GM19397 (cell line): ENCODE data around the gene SYNGR4.
A peak's percentile ranks its signal among the peaks of the same experiment; 100 is the strongest.
"Not testable (repeated sequence)": the region's sequence is repeated elsewhere in the genome, so short reads cannot be mapped to it uniquely, and the experiment has no call there.

ENCODE experiments used
- ATAC-seq: cut with Tn5 transposase; IDR thresholded peaks from one replicate; pipeline ENCODE4 v1.9.1; 2021; ENCODE audit warnings: mild to moderate bottlenecking, moderate library complexity; ENCODE audit not compliant: unreplicated experiment

The SYNGR4 gene, protein sequence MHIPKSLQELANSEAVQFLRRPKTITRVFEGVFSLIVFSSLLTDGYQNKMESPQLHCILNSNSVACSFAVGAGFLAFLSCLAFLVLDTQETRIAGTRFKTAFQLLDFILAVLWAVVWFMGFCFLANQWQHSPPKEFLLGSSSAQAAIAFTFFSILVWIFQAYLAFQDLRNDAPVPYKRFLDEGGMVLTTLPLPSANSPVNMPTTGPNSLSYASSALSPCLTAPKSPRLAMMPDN

DNA sequence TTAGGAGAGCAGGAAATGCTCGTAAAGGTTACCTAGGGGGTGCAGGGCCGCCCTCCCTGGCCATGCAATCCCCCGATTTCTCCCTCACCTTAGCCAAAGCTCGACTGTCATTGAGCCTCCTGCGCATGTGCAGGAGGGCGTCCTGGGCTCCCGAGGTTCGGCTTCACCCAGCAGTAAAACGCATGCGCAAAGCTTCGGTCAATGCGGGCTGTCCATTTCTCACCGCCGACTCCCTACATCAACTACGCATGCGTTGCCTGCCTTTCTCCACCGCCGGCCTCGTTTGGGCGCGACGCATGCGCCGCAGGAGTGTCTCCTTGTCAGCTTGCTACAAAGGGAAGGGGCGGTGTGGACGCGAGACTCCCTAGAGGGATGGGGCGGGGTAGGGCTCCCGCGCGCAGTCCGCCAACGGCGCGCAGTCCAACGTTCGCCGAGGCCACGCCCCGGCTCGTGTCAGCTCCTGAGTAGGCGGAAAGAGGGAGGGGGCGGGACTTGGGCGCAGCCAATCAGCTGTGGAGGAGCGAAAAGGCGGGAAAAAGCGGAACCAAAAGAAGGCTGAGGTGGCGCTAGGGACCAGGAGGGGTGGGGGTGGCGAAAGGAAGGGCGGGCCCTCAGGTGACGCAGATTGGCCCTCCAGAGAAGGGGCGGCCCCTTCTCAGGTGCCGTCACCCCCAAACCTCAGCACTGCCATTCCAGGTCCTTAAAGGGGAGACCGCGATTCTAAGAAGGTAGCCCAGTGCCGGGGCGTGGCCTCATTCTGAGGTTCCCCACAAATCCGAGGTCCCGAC, at the start of gene SYNGR4, which contains the start of gene TMEM143:
SYNGR4 (plus strand) TSS at position 558 of the 788 bp plus-strand sequence. CDS start 1,476 bp downstream, outside the sequence.
TMEM143 (minus strand) TSS at position 131 of the 788 bp plus-strand sequence; CDS start at position 111, 20 bp downstream.
- peak; percentile 84 for ATAC-seq

DNA sequence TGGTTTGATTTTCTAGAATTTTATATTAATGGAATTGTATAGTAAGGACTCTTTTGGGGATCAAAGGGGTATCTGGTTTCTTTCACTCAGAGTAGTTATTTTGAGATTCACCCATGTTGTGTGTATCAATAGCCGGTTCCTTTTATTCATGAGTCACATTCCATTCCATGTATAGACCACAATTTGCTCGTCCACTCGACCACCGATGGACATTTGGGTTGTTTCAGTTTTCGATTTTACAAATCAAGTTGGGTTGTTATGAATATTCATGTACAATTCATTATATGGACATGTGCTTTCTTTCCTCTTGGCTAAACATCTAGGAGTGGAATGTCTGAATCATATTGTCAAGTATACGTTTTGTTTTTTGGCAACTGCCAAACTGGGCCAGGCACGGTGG, 48.5 kb upstream of the SYNGR4 start:
- no peak for ATAC-seq

DNA sequence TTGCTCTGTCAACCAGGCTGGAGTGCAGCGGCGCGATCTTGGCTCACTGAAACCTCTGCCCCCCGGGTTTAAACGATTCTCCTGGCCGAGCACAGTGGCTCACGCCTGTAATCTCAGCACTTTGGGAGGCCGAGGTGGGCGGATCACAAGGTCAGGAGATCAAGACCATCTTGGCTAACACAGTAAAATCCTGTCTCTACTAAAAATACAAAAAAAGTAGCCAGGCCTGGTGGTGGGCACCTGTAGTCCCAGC, 46.5 kb upstream of the SYNGR4 start:
- not testable (repeated sequence) for ATAC-seq

DNA sequence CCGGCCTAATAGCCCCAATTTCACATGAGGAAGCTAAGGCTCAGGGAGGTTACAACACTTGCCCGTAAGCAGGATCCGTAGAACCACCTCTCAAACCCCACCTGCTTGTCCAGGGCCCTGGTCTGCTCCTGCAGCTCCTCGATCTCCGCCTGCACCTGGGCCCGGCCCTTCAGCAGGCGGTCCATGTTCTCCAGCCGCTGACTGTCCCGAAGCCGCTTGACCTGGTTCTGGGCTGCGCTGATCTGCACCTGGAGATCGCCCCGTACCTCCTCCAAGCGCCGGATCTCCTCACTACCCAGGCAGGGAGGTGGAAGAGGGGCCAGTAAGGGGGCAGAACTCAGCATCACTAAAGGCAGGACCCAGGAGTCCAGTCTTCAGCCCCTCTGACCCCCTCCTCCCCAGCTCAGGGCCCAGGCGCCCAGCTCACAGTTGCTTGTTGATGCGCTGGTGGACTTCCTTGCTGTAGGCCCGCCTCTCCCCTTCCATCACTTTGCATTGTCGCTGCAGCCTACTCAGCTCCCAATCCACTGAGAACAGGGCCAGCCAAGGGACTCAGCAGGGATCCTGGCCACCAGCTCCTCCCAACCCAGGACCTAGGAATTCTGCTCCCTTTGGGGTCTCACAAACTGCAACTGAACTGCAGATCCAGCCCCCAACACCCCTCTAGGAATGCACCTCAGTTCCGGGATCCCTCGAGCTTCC, 45.7 kb upstream of the SYNGR4 start:
- ATAC-seq, result no peak

DNA sequence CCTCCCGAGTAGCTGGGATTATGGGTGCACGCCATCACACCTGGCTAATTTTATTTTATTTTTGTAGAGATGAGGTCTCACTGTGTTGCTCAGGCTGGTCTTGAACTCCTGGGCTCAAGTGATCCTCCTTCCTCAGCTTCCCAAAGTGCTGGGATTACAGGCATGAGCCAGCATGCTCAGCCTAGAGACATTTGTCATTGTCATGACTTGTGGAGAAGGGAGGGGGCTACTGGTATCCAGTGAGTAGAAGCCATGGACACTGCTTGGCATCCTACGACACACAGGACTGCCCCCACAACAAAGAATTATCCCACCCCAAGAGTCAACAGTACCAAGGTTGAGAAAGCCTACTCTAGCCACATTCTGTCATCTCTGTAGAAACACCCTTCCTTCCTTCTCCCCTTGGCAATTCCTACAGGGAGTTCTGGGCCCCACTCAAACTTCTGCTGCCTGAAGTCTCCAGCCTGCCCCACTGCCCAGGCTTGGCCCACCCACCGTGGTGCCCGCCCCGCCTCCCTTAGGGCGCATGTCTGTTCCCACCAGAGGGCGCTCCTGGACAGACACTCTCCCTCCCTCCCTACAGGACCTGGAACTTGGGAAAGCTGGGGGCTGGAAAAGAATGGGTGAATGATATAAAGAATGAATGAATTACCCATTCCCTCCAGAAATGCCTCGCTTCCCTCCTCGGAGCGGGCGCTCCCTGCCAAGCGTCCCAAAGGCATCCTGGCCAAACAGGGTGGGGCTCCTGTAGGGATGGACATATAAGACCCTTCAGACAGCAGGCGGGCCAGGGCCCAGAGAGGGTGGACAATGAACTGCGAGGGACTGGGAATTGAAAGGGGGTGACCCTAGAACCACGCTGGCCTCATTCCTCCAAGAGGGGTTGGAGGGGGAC, 44.3 kb upstream of the SYNGR4 start:
- no peak for ATAC-seq

DNA sequence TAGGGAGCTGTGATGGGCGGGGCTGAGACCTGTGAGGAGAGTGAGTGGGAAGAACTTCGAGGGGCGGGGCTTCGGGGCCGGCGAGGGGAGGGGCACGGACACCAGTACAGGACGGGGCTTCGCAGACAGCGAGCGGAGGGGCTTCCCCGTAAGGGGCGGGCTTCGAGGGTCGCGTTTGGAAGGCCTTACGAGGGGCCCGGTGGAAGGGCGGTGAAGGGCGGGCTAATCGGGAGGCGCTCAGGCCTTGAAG, 42.9 kb upstream of the SYNGR4 start:
- ATAC-seq, result peak; percentile 53

DNA sequence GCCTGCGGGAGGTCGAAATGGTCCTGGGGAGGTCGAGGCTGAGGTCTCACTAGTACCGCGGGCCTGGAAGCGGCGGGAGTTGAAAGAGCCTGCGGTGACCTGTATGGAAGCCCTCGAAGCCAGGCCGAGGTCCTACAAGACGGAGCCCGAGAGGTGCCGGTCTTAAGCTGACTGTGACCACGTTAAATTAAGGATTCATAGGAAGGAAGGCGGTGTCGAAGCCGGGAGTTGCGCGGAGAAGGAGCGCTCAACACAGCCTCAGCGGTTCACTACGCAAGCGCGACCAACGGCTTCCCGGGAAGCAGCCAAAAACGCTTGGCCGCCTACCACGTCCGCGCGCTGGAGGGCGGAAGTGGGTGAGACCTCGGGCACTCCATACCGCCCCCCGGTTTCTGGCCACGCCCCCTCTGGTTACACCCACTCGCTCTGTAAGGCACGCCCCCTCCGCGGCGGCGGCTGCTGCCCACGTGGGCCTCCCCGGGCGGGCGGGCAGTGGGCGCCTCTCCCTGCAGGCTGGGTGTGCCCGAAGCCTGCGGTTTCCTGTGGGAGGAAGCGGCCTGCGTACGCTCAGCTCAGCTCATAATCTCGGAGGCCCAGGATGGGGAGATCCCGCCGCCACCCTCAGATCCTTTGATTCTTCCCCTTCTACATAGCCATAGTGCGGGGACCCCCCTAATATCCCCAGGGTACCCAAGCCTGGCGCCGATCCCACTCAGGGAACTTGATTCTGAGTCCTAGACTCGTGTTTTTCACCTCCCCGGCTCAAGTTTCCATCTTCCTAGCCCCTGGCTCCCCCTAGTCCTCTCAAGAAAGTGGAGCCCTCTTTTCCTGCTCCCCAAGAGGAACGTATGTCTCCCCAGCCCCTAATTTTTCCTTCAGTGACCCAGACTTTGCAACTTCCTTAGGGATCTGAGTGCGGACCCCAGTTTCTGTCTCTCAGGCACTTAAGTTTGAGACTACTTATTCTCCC, 42.3 kb upstream of the SYNGR4 start:
- peak; percentile 56 for ATAC-seq

DNA sequence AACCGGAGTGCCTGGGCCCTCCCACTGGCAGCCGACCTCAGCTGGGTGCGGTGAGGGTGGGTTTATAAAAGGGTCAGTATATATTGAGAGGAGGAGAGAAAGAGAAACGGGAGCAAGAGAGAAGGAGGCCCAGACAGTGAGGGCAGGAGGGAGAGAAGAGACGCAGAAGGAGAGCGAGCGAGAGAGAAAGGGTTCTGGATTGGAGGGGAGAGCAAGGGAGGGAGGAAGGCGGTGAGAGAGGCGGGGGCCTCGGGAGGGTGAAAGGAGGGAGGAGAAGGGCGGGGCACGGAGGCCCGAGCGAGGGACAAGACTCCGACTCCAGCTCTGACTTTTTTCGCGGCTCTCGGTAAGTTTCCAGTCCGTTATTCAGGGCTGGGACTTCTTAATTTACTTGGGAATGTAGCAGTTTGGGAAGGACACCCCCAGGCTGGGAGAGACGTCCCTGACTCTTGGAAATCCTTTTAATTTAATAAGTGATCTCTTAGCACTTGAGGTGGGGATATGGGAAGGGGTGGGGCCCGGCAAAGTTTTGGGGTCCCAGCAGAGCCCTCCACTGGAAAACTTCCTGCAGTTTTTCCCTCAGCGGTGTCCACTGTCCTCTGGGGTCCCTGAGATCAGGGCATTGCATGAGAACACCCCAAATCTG, 38.8 kb upstream of the SYNGR4 start, which contains the start of gene EMP3:
EMP3 (plus strand) TSS at position 288 of the 646 bp plus-strand sequence. CDS start 1,293 bp downstream, outside the sequence.
- no peak for ATAC-seq

DNA sequence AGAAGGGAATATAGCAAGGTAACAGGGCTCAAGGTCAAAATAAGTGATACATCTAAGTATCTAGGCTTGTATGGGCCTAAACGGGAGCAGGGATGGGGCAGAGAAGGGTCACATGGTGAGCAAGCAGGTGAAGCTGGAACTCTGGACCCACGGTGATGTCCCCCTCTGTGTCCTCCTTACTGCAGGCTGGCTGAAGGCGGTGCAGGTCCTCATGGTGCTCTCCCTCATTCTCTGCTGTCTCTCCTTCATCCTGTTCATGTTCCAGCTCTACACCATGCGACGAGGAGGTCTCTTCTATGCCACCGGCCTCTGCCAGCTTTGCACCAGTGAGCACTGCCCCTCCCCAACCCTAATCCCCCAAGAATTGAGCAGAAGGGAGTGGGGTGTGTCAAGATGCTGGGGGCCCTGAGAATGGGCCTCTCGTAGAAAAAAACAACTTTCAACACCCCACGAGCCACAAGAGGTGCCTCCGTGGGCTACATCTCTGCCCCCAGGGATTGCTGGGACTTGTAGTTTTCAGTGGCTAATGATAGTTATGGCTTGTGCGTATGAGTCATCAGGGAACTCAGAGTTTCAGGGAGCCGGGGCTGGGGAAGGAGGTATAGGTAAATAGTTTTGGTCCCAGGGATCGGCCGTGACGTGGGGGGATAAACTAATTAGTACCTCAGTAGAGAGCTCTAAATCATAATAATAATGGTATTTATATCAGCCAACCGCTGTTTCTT, 34.8 kb upstream of the SYNGR4 start:
- ATAC-seq, result no peak

DNA sequence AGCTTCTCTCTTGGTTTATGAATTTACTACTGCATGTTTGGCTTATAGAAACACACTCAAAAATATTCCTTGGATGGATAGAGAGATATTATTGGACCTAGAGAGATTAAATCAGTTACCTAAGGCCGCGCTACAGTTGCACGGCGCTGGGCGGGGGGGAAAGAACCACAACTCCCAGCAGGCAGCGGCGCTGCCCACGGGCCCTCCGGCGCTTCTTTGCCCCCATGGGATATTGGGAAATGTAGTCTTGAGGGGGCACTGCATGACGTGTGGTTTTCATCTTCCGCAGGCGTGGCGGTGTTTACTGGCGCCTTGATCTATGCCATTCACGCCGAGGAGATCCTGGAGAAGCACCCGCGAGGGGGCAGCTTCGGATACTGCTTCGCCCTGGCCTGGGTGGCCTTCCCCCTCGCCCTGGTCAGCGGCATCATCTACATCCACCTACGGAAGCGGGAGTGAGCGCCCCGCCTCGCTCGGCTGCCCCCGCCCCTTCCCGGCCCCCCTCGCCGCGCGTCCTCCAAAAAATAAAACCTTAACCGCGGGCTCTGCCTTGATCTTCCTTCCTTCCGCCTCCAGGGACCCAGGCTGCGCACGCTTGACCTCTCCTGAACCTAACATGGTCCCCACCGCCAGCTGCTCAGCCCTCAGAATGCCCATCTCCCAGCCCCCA, 34.0 kb upstream of the SYNGR4 start:
- ATAC-seq, result peak; percentile 34

DNA sequence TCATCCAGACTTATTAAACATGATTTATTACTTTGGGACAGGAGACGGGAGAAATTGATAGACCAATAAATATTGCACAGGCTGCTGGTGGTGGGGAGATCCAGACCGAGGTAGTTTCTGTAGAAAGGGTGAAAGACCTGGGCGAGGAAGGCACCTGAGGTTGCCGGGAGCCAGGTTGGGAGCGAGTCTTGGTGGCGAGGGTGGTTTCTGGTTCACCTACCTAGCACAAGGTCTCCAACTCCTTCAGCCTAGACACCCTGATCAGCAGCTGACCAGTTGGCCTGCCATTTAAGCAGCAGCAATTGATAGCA, 31.9 kb upstream of the SYNGR4 start:
- no peak for ATAC-seq

DNA sequence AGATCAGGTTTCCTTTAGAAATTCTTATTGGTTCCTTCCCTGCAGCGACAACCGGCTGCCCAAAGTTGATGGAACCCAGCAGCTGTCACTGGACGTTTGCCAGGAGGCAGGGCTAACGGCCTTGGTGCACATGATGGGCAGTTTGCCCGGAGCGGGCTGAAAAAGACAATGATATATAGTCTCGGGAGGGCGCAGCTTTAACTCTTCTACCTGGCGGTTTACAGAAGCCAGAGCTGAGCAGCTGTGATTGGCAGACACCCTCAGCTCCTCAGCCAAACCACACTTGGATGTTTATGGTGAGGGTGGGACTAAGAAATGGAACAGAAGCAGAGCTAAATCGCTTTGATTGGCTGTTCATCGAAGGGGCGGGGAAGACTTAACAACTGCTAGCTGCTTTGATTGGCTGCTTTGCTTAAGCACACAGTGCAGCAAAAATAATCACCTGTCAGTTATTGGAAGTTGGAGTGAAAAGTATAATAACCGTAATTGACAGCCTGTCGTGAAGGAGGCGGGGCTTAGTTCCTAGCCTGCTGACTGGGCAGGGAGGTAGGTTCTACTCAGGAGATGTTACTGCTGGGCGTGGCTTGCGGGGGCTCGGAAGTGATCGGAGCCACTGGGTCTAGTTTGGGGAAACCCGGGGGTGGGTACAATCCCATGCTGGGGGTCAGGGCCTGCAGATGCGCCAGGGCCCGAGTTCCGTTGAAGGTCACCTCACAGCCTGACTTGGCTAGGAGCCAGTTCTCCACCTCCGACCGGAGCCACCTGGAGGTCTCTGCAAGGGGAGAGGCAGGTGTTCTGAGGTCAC, 31.3 kb upstream of the SYNGR4 start:
- ATAC-seq, result peak; percentile 51

DNA sequence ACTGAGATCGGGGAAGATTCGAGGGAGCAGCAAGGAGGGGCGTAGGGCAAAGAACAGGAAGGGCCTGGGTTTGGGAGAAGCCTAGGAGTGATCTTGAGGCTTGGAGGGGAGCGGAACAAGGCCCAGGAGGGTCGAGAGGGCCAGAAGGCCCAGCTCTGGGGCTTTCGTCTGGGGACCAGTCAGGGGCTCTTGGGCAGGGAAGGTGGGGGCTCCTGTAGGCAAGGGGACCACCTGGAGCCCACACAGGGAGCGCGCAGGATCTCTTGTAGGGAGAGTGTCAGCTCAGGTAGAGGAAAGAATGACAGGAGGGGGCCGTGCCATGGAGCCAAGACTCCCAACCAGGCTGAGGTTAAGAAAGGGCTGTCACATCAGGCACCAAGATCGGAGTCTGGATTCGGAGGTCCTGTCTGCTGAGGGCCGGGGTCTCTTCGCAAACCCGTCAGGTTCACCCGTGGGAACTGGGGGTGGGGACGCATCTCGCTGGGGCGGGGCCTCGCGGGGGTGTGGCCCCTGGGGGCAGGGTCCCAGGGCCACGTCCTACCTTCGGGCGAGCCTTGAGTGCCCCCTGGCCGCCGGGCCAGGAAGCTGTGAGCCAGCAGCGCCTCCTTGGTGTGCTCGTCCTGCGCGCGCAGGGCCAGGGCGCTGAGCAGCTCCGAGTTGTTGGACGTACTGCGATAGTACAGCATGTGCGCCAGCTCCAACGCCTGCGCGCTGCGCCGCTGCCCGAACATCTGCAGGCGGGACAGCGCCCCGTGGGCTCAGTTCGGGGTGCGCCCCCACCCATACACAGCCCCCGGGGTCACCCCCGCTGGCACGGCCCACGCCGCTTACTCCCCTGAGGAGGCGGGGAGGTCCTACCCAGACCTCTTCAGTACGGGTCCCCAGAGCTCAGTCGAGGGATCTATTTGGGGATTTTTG, 30.4 kb upstream of the SYNGR4 start:
- peak; percentile 53 for ATAC-seq

DNA sequence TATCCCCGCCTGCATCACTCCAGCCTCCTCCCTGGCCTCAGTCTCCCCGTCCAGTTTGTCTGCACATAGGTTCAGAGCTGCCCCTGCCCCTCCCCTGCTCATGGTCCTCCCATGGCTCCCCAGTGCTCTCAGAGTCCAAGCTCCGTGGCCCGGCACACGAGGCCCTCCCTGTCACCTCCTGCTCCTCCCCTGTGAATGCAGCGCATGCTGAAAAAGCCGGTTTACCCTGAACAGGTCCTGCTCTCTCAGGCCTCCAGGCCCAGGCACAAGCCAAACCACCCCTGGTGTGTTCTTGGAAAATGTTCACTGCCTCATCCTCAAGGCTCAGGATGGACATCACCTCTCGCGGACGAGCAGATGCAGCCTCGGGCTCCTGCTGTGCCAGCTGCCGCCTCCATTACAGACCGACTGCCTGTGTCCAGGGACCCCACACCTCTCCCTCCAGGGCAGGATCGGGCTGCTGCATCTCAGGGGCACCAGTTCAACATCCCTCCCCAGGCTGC, 25.9 kb upstream of the SYNGR4 start:
- no peak for ATAC-seq

DNA sequence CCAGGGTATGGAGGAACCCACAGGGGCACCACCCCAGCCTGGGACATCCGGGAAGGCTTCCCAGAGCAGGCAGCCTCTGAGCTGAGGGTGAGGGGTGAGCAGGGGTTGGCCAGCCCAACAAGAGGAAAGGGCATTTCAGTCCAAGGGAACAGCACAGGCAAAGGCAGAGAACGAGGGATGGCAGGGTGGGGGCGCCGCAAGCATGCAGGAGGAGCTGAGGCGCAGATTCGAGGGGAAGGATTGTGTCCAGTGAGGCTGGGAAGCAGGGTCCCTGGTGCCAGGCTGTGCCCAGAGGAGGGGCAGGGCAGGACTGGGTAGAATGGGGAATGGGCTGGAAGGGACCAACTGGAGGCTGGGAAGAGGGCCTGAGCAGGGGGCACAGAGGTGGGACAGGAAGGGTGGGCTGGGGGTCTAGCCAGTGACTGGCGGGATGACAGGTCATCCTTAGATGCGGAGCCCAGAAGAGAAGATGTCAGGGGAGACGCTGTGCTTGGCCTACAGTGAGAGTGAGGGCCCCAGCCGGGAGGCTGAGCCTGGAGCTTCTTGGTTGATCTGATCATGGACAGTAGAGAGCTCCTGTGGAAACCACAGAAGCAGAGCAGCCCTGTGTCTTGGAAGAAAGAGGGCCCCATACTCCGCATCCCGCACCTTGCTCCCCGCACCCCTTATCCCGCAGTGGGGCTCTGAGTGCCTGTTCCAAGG, 25.2 kb upstream of the SYNGR4 start:
- ATAC-seq, result no peak

DNA sequence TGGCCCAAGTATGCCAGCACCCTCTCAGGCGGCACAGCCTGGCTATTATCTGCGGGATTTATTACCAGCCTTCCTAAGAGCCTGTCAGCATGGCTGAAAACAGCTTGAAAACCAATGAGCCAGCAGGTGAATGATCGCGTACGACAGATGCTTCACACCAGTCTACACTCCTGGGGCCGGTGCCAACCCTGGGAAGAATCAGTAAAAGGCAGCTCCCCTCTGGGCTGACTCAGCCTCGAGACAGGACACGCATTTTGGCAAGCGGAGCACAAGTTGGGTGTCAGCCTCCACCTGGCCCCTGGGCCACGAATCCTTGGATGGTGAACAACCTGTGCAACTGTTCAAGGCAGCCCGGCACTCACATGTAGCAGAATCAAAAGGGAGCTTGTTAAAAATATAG, 23.2 kb upstream of the SYNGR4 start:
- ATAC-seq, result no peak
